Measurements from ENCODE around the gene PSMA6. TPM values are rescaled to one million over a fixed set of nuclear protein-coding genes. Genes with fewer than 3 reads are reported as not detected.

PSMA6 gene
- total and polyA plus RNA-seq, 2 of the 13 experiments (the other 11 are each of a cell fraction or from before 2014, with no cell fraction given) = 525 to 1,109 TPM

DNA sequence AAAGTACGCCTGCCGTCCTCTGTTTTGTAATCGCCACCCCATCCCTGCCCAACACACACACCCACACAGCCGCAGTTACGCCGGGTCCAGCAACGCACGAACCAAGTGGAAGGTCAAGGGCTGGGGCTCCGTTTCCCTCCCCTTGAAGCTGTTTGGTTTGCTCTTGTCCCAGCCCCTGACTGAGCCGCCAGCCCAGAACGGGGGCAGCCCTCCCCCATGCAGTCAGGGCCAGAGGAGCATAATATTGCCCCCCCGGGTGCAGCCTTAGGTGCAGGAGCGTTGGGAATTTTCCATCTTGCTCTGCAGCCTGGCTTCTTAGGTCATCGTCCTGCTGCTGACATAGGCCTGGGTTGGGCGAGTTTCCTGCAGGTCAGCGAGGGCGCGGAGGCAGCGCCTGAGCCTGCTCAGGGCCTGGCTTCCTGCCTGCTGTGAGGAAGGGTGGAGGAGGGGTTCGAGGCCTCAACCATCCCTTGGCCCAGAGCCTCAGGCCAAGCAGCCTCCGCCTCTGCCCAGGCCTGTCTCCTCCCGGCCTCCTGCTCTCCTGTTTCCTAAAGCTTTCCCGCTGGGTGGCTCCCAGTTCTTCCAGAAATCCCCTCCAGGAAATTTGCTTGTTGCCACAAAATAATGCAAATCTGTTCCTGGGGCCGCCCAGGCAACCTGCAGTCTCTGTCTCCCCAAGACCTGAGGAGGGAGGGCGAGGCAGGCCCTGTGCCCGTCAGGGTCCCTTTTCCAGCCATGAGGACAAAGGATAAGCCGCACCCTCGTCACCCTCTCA, 44.5 kb downstream of the PSMA6 start (continued):
- TF ChIP-seq CEBPZ (IDR thresholded peaks at IDR 0.05; ENCODE audit: low read length) (no peak), IKZF4 (CRISPR knock-in tag; IDR thresholded peaks at IDR 0.05; ENCODE audit: borderline replicate concordance, low read depth, not compliant biosample characterization) (peak; percentile 95), ZFYVE20 (CRISPR knock-in tag; IDR thresholded peaks at IDR 0.05; ENCODE audit: borderline replicate concordance, low read depth) (no peak), ZNF776 (CRISPR knock-in tag; IDR thresholded peaks at IDR 0.05) (peak; percentile 98), STAG1 (CRISPR knock-in tag; IDR thresholded peaks at IDR 0.05) (peak; percentile 65), ZNF512B (CRISPR knock-in tag; IDR thresholded peaks at IDR 0.05; ENCODE audit: borderline replicate concordance) (peak; percentile 100), RFXANK (CRISPR knock-in tag; IDR thresholded peaks at IDR 0.05) (peak; percentile 88; the same call in 1 of the 2 replicates), CREBL2 (CRISPR knock-in tag; IDR thresholded peaks at IDR 0.05; ENCODE audit: borderline replicate concordance) (peak; percentile 36; the same call in 1 of the 2 replicates), ZNF841 (CRISPR knock-in tag; IDR thresholded peaks at IDR 0.05; ENCODE audit: borderline replicate concordance) (no peak), ZNF232 (CRISPR knock-in tag; IDR thresholded peaks at IDR 0.05; ENCODE audit: borderline replicate concordance) (peak; percentile 99), KLF6 (CRISPR knock-in tag; IDR thresholded peaks at IDR 0.05) (peak; percentile 97)
- TF ChIP-seq, protein P1, sequence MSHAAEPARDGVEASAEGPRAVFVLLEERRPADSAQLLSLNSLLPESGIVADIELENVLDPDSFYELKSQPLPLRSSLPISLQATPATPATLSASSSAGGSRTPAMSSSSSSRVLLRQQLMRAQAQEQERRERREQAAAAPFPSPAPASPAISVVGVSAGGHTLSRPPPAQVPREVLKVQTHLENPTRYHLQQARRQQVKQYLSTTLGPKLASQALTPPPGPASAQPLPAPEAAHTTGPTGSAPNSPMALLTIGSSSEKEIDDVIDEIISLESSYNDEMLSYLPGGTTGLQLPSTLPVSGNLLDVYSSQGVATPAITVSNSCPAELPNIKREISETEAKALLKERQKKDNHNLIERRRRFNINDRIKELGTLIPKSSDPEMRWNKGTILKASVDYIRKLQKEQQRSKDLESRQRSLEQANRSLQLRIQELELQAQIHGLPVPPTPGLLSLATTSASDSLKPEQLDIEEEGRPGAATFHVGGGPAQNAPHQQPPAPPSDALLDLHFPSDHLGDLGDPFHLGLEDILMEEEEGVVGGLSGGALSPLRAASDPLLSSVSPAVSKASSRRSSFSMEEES (CRISPR knock-in tag; IDR thresholded peaks at IDR 0.05) = peak; percentile 92
- TF ChIP-seq, protein P2, sequence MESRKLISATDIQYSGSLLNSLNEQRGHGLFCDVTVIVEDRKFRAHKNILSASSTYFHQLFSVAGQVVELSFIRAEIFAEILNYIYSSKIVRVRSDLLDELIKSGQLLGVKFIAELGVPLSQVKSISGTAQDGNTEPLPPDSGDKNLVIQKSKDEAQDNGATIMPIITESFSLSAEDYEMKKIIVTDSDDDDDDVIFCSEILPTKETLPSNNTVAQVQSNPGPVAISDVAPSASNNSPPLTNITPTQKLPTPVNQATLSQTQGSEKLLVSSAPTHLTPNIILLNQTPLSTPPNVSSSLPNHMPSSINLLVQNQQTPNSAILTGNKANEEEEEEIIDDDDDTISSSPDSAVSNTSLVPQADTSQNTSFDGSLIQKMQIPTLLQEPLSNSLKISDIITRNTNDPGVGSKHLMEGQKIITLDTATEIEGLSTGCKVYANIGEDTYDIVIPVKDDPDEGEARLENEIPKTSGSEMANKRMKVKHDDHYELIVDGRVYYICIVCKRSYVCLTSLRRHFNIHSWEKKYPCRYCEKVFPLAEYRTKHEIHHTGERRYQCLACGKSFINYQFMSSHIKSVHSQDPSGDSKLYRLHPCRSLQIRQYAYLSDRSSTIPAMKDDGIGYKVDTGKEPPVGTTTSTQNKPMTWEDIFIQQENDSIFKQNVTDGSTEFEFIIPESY (CRISPR knock-in tag; IDR thresholded peaks at IDR 0.05) = peak; percentile 87
- TF ChIP-seq, protein P3, sequence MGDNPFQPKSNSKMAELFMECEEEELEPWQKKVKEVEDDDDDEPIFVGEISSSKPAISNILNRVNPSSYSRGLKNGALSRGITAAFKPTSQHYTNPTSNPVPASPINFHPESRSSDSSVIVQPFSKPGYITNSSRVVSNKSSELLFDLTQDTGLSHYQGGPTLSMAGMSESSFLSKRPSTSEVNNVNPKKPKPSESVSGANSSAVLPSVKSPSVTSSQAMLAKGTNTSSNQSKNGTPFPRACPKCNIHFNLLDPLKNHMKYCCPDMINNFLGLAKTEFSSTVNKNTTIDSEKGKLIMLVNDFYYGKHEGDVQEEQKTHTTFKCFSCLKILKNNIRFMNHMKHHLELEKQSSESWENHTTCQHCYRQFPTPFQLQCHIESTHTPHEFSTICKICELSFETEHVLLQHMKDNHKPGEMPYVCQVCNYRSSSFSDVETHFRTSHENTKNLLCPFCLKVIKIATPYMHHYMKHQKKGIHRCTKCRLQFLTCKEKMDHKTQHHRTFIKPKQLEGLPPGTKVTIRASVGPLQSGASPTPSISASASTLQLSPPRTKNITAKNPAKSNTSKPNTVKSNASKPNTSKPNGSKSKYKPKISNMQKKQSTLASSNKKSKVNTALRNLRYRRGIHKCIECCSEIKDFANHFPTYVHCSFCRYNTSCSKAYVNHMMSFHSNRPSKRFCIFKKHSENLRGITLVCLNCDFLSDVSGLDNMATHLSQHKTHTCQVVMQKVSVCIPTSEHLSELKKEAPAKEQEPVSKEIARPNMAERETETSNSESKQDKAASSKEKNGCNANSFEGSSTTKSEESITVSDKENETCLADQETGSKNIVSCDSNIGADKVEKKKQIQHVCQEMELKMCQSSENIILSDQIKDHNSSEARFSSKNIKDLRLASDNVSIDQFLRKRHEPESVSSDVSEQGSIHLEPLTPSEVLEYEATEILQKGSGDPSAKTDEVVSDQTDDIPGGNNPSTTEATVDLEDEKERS (CRISPR knock-in tag; IDR thresholded peaks at IDR 0.05) = peak; percentile 99
